ENCODE data around the gene RPS6KC1. TPM values are rescaled to one million over a fixed set of nuclear protein-coding genes. Genes with fewer than 3 reads are reported as not detected.
"Not testable (repeated sequence)": the region's sequence is repeated elsewhere in the genome, so short reads cannot be mapped to it uniquely, and the experiment has no call there.

The RPS6KC1 gene
- total RNA-seq, 2 experiments from 2014 or later, result 9.4 to 10.7 TPM

GRCh38 chr1:213296558-213296957 is 245.5 kb downstream of the RPS6KC1 start:
- H3K9me2 ChIP-seq (ENCODE audit: insufficient read depth, low read length), result no peaks in the 10 kb centered on the region
- H3K36me3 ChIP-seq (ENCODE audit: insufficient read depth, low read length), result no peaks in the 10 kb centered on the region
- DNase-seq (ENCODE audit: low spot score), result no peak
- no peaks in the 10 kb centered on the region for H3K79me2 ChIP-seq (ENCODE audit: insufficient read depth, low read depth, low read length)
- no peaks in the 10 kb centered on the region for H3K4me1 ChIP-seq (ENCODE audit: insufficient read depth, low read length, poor library complexity, severe bottlenecking)
- H4K20me1 ChIP-seq (ENCODE audit: insufficient read depth, low read length), result no peaks in the 10 kb centered on the region
- CTCF ChIA-PET (ENCODE audit: unreplicated experiment), result no interaction called here
- no peaks in the 10 kb centered on the region for H3K9me3 ChIP-seq (ENCODE audit: low read length)
- no peak overlapping the region for H3K4me3 ChIP-seq (ENCODE audit: low read depth, low read length, poor library complexity, severe bottlenecking)
- H2AFZ ChIP-seq (ENCODE audit: low read length), result no peak overlapping the region
- POLR2A ChIA-PET, result no interaction called here
- TF ChIP-seq, protein P1, sequence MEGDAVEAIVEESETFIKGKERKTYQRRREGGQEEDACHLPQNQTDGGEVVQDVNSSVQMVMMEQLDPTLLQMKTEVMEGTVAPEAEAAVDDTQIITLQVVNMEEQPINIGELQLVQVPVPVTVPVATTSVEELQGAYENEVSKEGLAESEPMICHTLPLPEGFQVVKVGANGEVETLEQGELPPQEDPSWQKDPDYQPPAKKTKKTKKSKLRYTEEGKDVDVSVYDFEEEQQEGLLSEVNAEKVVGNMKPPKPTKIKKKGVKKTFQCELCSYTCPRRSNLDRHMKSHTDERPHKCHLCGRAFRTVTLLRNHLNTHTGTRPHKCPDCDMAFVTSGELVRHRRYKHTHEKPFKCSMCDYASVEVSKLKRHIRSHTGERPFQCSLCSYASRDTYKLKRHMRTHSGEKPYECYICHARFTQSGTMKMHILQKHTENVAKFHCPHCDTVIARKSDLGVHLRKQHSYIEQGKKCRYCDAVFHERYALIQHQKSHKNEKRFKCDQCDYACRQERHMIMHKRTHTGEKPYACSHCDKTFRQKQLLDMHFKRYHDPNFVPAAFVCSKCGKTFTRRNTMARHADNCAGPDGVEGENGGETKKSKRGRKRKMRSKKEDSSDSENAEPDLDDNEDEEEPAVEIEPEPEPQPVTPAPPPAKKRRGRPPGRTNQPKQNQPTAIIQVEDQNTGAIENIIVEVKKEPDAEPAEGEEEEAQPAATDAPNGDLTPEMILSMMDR (conservative IDR thresholded peaks at IDR 0.05; ENCODE audit: low read length), result no peak
- no peak for TF ChIP-seq EZH2phosphoT487 (IDR thresholded peaks at IDR 0.05; ENCODE audit: borderline replicate concordance, low read depth, low read length)
- H3K4me2 ChIP-seq (ENCODE audit: low read length), result no peak overlapping the region
- no peak overlapping the region for H3K27ac ChIP-seq (ENCODE audit: low read depth, low read length, poor library complexity, severe bottlenecking)
- BruUV-seq (replicated peaks), result no TSS peak
- intact Hi-C loops (cut with micrococcal nuclease; ENCODE audit: unreplicated experiment), result no loop called here

DNA sequence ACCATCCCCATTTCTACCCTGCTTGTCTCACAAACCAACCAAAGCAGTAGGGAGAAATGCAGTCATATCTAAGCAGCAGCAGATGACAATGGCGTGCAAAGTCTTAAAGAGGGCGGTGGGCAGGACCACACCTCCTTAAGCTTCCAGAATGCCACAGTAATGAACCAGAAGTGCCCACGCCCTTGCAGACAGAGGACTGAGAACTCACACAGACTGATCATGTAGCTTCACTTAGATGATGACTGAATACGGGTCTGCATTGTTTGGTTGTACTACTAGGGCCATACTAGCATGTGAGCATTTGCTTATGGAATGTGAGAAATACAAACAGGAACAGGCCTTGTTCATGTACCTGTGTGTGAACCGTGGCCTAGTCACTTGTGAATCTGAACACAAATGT is 246.0 kb downstream of the RPS6KC1 start:
- H4K20me1 ChIP-seq (ENCODE audit: insufficient read depth, low read length), result no peaks in the 10 kb centered on the region
- no peak overlapping the region for H3K4me2 ChIP-seq (ENCODE audit: low read length)
- H3K4me1 ChIP-seq (ENCODE audit: insufficient read depth, low read length, poor library complexity, severe bottlenecking), result no peaks in the 10 kb centered on the region
- intact Hi-C loops (cut with micrococcal nuclease; ENCODE audit: unreplicated experiment), result no loop called here
- H3K27ac ChIP-seq (ENCODE audit: low read depth, low read length, poor library complexity, severe bottlenecking), result no peak overlapping the region
- DNase-seq (ENCODE audit: low spot score), result no peak
- H3K36me3 ChIP-seq (ENCODE audit: insufficient read depth, low read length), result no peaks in the 10 kb centered on the region
- no peaks in the 10 kb centered on the region for H3K79me2 ChIP-seq (ENCODE audit: insufficient read depth, low read depth, low read length)
- ChIA-PET POLR2A (no interaction called here), CTCF (ENCODE audit: unreplicated experiment) (no interaction called here)
- no TSS peak for BruUV-seq (replicated peaks)
- no peaks in the 10 kb centered on the region for H3K9me3 ChIP-seq (ENCODE audit: low read length)
- TF ChIP-seq, protein P1 (conservative IDR thresholded peaks at IDR 0.05; ENCODE audit: low read length), result no peak
- no peak for TF ChIP-seq EZH2phosphoT487 (IDR thresholded peaks at IDR 0.05; ENCODE audit: borderline replicate concordance, low read depth, low read length)
- no peaks in the 10 kb centered on the region for H3K9me2 ChIP-seq (ENCODE audit: insufficient read depth, low read length)
- H3K4me3 ChIP-seq (ENCODE audit: low read depth, low read length, poor library complexity, severe bottlenecking), result no peak overlapping the region
- no peak overlapping the region for H2AFZ ChIP-seq (ENCODE audit: low read length)

- no peak overlapping the region for H3K27ac ChIP-seq (ENCODE audit: low read depth, low read length, poor library complexity, severe bottlenecking)
- no TSS peak for BruUV-seq (replicated peaks)
- H3K36me3 ChIP-seq (ENCODE audit: insufficient read depth, low read length), result no peaks in the 10 kb centered on the region
- H3K79me2 ChIP-seq (ENCODE audit: insufficient read depth, low read depth, low read length), result no peaks in the 10 kb centered on the region
- ChIA-PET POLR2A (interaction anchor here (0.5 kb wide), 1 partner anchor 1940 kb away, joined by 3 read pairs; no protein-coding TSS in a partner anchor), CTCF (ENCODE audit: unreplicated experiment) (no interaction called here)
- no peak overlapping the region for H3K4me3 ChIP-seq (ENCODE audit: low read depth, low read length, poor library complexity, severe bottlenecking)
- DNase-seq (ENCODE audit: low spot score), result no peak
- H4K20me1 ChIP-seq (ENCODE audit: insufficient read depth, low read length), result no peaks in the 10 kb centered on the region
- TF ChIP-seq, protein P1 (conservative IDR thresholded peaks at IDR 0.05; ENCODE audit: low read length), result no peak
- TF ChIP-seq EZH2phosphoT487 (IDR thresholded peaks at IDR 0.05; ENCODE audit: borderline replicate concordance, low read depth, low read length), result no peak
- intact Hi-C loops (cut with micrococcal nuclease; ENCODE audit: unreplicated experiment), result no loop called here
- no peaks in the 10 kb centered on the region for H3K9me3 ChIP-seq (ENCODE audit: low read length)
- no peak overlapping the region for H2AFZ ChIP-seq (ENCODE audit: low read length)
- H3K4me2 ChIP-seq (ENCODE audit: low read length), result no peak overlapping the region
- no peaks in the 10 kb centered on the region for H3K4me1 ChIP-seq (ENCODE audit: insufficient read depth, low read length, poor library complexity, severe bottlenecking)
- H3K9me2 ChIP-seq (ENCODE audit: insufficient read depth, low read length), result no peaks in the 10 kb centered on the region
Observed at GRCh38 chr1:213300433-213300832, 249.4 kb downstream of the RPS6KC1 start.

- H3K36me3 ChIP-seq (ENCODE audit: insufficient read depth, low read length); H3K4me1 ChIP-seq (ENCODE audit: insufficient read depth, low read length, poor library complexity, severe bottlenecking); POLR2A ChIA-PET; H4K20me1 ChIP-seq (ENCODE audit: insufficient read depth, low read length); H3K79me2 ChIP-seq (ENCODE audit: insufficient read depth, low read depth, low read length); BruUV-seq (replicated peaks); DNase-seq (ENCODE audit: low spot score); H3K9me3 ChIP-seq (ENCODE audit: low read length); H3K4me2 ChIP-seq (ENCODE audit: low read length); H3K9me2 ChIP-seq (ENCODE audit: insufficient read depth, low read length); intact Hi-C loops (cut with micrococcal nuclease; ENCODE audit: unreplicated experiment); H3K4me3 ChIP-seq (ENCODE audit: low read depth, low read length, poor library complexity, severe bottlenecking); CTCF ChIA-PET (ENCODE audit: unreplicated experiment); H2AFZ ChIP-seq (ENCODE audit: low read length); H3K27ac ChIP-seq (ENCODE audit: low read depth, low read length, poor library complexity, severe bottlenecking): not testable (repeated sequence)
Observed at GRCh38 chr1:213301524-213301923, 250.5 kb downstream of the RPS6KC1 start.
